Measurements from ENCODE around the gene JAKMIP3.
"Not testable (repeated sequence)": the region's sequence is repeated elsewhere in the genome, so short reads cannot be mapped to it uniquely, and the experiment has no call there.

DNA sequence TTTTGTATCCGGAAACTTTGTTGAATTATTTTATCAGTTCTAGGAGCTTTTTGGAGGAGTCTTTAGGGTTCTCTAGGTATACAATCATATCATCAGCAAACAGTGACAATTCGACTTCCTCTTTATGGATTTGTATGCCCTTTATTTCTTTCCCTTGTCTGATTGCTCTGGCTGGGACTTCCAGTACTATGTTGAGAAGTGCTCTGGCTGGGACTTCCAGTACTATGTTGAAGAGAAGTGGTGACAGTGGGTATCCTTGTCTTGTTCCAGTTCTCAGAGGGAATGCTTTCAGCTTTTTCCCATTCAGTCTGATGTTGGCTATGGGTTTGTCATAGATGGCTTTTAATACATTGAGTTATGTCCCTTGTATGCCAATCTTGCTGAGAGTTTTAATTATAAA lies 18.6 kb downstream of the JAKMIP3 start:
- TF ChIP-seq, protein P1, sequence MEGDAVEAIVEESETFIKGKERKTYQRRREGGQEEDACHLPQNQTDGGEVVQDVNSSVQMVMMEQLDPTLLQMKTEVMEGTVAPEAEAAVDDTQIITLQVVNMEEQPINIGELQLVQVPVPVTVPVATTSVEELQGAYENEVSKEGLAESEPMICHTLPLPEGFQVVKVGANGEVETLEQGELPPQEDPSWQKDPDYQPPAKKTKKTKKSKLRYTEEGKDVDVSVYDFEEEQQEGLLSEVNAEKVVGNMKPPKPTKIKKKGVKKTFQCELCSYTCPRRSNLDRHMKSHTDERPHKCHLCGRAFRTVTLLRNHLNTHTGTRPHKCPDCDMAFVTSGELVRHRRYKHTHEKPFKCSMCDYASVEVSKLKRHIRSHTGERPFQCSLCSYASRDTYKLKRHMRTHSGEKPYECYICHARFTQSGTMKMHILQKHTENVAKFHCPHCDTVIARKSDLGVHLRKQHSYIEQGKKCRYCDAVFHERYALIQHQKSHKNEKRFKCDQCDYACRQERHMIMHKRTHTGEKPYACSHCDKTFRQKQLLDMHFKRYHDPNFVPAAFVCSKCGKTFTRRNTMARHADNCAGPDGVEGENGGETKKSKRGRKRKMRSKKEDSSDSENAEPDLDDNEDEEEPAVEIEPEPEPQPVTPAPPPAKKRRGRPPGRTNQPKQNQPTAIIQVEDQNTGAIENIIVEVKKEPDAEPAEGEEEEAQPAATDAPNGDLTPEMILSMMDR (IDR thresholded peaks at IDR 0.05): not testable (repeated sequence)
- not testable (repeated sequence) for TF ChIP-seq POLR2A (IDR thresholded peaks at IDR 0.05)

All from adrenal gland (tissue), 5 donors.